ENCODE data around the gene OTULIN.

The OTULIN gene

DNA sequence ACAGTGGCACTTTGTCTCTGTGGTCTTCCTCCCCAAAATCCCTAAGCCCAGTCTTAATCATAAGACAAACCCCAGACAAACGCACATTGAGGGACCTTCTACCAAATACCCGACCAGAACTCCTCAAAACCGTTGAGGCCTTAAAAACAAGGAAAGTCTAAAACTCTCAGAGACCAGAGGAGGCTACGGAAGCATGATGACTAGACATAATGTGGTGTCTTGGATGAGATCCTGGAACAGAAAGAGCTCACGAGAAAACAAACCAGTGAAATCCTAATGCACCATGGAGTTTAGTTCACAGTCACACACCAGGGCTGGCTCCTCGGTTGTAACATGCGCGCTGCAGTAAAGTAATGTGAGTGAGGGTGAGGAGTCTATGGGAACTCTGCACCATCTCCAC lies 58.4 kb downstream of the OTULIN start:
- no peak for DNase-seq

DNA sequence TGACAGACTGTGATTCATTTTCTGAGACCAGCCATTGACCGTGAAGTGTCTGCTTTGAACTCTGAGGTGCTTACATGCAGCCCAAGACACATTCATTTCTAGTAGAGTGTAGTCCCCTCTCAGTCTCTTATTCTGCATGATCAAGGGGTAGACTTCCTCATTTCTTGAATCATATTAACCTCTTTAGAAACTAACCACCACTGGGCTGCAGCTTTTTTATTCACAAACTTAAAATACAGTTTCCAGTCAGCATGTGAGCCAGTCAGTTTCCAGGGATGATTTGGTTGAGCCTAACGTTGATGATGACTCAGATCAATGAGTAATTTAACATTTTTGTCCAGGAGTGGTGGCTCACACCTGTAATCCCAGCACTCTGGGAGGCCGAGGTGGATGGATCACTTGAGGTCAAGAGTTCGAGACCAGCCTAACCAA lies 59.2 kb downstream of the OTULIN start:
- no peak for DNase-seq

DNA sequence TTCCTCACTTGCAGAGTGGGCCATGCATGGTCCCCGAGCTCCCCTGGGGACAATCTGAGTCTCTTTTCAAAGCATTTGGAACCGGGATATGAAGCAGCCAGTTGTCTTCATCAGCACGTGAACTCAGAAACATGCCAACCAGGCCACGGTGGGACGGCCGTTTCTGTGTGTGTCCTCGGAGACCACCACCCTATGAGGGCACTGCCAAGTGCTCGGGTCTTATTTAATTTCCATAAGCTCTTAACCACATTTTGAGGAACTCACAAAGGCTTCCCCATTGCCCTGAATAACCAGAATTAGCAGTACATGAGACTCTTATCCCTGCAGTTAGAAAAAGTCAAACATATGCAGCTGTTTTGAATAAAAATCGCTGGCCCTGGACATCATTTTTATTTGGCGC lies 60.1 kb downstream of the OTULIN start:
- DNase-seq = no peak

DNA sequence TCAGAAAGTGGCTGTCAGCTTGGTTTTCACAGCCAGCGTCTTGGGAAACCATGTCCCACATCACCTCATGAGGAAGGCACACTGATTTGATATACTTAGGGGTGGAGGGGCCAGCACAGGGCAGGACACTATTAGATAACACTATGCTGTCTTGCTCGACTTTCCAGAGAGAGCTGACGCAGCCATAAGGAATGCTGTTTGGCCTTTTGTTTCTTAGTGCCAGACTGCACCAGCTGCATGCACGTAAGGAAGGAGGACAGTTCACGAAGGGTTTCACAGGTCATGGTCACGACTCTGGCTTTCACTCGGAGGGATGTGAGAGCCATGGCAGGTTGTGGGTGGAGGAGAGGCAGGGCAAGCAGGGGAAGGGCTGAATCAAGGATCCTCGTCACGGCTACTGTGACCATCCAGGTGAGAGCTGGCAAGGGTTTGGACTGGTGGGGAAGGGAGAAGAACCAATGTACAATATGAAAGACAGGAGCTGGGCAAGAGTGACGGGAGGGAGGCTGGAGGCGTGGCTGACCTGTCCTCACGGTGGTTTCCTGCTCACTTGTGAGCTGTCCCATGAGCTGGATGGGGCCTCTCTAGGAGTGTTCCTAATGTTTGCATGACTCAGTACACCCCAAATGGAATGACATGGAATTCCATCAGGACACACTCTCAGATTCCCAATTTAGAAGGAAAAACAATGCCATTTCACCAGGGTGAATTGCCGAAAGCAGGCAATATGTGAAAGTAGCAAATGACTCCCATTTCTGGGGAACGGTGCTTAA lies 61.7 kb downstream of the OTULIN start:
- peak; percentile 56 for DNase-seq

DNA sequence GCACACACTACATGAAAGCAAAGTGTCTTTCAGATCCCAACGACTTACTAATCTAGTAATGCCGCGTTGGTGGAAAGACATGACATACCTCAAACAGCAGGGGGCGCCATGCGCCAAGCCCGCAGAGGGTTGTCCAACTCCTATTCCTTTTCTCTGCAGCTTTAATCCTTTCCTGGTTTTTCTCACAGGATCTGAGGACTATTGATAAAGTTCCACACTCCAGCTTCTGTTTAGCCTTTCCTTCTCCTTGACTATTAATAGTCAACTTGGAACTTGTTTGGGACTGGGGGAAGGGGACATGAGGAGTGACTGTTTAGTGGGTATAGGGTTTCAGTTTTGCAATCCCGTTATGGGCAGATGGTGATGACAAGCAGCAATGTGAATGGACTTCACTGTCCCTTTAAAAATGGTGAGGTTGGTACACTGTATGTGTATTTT lies 62.9 kb downstream of the OTULIN start:
- peak; percentile 48 for DNase-seq

DNA sequence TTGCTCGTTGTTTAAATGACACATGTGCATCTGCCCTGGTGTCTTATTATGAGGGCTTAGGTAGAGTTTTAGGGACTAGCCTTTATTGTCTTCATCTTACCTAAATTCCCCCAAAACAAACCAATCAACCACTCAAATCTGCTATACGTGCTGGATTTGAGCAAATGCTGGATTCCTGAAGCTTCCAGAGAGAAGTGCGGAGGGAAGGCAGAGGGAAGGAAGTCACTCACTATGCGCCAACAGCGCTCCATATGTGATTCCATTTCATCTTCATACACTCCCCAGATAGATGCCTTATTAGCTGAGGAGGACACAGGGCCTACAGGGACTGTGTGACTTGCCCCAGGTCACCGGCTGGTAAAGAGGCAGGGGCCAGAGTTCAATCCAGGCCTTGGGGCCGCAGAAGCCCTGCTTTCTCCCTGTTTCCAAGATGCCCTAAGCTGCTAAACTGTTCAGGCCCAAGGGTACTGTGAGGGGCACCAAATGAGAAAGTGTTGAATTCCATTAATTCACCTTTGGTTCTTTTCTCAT lies 63.5 kb downstream of the OTULIN start:
- no peak for DNase-seq

DNA sequence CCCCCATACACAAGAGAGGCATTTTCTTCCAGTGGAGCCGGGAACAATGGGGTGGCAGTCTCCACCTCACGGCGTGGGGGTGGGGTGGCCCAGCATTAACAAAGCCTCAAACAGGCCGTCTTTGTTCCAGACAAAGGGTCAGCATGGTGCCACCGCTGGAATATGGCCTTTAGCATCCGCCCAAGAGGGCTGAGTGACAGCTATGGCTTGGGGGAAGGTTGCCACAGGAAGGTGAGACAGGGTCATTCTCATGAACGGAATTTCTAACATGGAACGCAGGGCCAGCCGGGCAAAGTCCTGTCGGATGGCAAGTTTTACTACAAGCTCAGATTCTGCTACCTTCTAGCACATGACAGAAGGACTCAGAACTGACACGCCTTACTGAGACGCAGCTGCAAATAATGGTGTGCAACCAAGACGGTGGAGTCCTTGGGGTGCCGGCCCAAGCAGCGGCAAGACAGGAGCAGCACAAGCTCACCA lies 64.0 kb downstream of the OTULIN start:
- no peak for DNase-seq

DNA sequence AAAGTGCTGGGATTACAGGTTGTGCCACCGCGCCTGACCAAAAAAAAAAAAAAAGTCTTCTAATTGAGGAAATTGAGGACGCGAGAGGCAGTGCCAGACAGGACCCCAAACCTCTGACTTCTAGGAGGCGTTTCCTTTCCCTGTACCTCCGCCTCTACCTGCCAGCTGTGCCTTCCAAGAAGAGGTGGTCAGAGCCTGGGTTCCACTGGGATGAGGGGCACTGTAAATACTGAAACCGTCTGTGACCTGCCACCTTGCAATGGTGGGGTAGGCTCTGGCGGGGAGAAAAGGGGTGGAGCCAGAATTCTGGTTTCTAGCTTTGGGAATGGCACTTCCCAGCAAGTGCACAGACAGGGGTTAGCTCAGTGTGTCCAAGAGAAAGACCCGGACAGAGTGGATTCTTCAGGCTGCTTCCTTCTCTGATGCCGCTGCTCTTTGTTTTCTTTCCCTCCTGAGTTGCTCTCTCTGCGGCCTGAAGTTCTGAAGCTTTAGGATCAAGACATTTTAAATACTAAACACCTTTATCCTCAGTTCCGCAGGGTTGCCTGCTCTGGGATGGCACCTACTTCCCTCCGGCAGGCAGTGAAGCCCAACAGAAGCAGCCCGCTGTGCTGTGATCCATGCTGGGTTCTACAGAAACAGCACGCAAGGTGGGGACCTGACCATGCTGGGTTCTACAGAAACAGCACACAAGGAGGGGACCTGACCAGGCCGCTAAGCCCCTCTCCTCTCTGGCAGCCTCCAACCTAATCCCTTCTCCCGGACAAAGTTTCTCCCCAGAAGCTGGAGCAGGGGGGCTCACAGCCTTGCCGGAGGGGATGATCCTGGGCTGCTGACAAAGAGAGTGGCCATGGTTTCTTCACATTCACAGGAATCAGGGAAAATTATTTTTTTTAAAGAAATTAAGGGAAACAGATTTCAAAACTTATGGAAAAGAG lies 65.2 kb downstream of the OTULIN start:
- no peak for DNase-seq

DNA sequence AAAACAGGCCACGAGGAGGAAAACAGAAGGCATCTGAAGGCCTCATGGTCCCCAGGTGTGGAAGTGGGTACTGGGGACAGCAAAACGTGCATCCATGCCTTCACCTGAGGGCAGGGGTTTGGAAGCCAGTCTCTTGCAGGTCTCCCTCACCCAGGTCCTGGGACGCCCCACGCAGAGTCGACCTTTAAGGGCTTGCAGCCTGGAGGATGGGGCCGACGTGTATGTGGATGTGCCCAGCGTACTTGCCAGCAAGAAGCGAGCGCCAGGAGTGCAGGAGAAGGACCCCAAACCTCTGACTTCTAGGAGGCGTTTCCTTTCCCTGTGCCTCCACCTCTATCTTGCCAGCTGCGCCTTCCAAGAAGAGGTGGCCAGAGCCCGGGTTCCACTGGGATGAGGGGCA lies 65.9 kb downstream of the OTULIN start:
- DNase-seq = no peak

DNA sequence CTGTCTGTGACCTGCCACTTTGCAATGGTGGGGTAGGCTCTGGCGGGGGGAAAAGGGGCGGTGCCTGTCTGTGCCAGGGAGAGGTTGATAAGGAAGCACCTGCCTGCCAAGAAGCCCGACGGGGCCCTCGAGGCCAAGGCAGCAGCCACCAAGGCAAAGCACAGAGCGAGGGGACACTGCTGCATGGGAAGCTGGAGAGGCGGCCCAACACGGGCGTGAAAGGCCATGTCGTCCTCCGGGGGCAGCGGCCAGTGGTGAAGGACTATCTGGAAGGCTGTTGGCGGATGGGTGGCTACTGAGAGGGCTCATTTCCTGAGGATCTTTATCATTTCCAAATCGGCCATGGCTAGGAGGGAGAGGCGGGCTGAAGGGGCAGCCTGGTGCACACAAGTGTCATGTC lies 66.4 kb downstream of the OTULIN start:
- DNase-seq = no peak

DNA sequence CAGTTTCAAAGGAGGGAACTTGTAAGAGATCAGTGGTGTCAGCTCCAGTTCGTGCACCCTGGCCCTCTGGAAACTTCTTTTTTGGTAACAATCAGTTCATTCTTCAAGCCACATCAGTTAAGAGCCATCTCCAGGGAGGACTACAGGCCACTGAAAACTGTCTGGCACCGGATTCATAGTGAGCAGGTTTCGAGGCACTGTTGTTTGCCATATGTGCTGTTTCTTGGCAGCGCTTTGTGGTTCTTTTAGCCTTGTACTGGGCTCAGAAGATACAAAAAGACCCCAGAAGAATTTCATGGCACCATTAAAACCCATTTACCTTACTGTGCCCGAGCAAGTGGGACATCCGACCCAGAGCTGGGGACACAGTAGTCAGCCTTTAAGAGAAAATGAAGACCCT lies 68.5 kb downstream of the OTULIN start:
- DNase-seq = no peak

DNA sequence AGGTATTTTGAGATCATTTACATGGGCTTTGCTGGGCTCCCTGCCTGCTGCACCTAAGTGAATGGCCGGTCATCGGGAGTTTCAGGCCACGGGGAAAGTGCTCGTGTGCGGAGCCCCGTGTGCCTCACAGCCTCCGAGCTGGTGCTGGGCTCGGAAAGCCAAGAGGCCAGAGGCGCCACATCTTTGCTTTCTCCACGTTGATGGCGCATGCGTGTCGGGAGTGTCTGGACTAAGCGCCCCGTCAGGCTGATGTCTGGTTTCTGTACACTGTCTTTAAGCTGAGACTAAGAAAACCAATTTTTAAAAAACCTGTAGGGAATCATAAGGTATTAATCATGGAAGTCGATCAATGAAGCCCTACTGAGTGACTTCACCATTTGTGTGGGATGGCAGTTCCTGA lies 69.1 kb downstream of the OTULIN start:
- DNase-seq = no peak

DNA sequence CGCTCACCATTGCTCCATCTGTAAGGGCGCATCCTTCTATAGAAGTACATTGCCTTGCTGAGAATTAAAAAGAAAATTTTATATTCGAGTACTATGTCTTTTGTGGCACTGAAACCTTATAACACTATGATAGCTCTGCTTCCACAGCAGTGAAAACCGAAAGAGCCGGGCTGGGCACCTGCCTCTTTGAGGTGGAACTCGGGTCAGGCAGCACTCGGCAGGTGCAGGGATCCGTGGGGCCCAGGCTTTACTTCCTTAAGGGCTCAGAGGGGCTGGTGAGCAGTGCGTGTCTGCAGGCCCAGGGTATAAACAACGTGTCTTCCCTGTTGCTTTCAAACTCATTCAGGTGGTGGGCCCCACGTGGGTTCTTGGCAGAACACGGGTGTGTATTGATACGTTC lies 69.9 kb downstream of the OTULIN start:
- DNase-seq = no peak

DNA sequence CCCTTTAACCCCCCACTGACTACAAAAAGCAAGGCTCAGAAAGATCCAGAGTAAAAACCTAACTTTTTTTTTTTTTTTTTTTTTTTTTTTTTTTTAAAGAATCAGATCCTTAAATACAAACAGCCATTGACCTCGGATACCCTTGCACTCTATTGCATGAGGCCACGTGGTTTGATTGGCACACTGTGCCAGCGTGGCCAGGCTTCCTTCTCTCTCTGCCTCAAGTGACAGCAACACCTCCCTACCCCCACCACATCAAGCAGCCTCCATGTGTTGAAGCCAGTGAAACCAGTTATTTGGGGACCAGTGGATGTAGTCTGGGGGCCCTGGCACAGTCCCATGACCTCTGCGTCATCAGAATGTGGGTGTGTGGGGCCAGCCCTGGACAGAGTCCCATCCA lies 71.4 kb downstream of the OTULIN start:
- DNase-seq = no peak

DNA sequence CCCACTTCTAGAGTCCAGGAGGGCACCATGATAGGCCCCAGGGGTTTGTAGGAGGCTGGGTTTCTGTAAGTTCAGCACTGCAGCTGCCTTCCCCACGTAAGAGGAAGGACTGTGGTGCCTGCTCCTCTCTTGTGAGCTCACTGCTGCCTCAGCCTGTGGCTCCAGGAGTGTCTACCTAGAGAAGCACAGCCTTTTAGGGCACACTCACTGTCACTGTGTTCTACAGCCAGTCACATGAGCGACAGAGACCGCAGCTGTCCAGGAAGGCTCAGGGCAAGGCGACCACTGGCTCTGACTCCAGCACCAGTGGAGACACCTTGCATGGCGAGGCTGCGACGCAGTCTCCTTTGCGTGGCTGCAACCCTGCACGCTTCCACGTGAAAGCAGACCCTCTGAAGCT lies 72.8 kb downstream of the OTULIN start:
- no peak for DNase-seq

DNA sequence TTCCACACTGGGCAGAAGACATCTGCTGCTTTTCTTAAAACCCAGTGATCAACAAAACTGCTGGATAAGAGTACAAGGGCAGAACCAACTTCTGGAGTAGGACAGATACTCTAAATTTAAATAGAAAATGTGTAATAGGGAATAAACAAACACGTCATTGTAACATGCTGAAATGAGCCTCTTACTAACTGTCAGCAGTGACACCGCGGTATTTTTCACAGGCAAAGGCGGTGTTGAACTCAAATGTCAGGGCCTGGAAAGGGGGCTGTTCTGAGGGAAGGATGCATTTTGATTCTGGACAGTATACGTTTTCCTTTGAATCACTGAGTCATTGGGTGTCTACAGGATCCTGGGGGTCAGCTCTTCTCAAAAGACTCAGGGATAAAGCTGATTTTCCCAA lies 73.5 kb downstream of the OTULIN start:
- DNase-seq = no peak

DNA sequence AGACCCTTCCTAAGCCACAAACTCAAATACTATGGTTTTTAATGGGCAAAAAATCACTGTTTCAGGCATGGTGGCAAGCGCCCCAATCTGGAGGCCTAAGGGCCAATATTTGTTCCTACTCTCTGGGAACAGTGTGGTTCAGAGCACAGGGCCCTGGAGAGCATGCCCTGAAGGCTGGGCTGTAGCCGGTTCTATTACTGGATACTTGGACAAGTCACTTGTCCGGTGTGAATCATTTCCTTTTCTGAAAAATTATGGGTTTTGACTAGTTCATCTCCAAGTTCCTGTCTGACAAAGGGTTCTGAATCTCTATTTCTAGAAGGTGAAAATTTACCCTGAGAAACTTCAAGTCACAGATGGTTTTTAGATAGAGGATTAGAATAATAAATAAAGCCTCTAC lies 75.0 kb downstream of the OTULIN start:
- peak; percentile 32 for DNase-seq

DNA sequence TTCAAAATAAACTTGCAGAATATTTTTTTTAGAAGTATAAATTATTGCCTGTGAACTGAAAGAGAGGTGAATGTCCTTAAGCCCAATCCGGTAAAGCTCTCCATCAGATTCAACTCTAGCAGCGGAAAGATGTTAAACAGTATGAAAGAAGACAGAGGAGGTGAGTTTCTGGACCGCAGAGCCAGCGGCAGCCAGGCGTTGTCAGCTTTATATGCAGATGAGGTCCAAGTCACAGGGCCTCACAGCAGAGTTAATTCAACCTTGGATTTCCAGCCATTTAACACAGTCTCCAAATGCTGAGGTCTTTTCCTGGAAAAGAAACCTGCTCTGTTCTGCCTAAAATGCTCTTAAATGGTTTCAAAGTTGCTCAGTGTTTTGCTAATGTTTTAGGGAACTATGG lies 75.5 kb downstream of the OTULIN start:
- DNase-seq = no peak

DNA sequence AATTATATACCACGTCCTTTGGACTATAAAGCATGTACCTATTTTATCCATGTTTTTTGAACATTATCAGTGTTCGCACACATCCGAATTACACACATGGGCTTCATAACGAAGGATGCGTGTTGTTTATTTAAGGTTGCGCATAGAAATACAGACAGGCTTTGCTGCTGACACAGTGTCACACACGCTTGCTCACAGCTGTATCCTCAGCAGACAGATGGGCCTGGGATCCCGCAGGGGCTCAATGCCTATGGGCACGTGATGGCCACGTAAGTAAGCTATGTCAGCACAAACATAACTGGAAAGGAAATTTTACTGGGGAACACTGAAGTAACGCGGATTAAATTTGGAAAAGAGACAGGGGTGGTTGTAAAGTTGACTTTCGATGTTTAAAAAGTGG lies 76.6 kb downstream of the OTULIN start:
- DNase-seq = no peak

DNA sequence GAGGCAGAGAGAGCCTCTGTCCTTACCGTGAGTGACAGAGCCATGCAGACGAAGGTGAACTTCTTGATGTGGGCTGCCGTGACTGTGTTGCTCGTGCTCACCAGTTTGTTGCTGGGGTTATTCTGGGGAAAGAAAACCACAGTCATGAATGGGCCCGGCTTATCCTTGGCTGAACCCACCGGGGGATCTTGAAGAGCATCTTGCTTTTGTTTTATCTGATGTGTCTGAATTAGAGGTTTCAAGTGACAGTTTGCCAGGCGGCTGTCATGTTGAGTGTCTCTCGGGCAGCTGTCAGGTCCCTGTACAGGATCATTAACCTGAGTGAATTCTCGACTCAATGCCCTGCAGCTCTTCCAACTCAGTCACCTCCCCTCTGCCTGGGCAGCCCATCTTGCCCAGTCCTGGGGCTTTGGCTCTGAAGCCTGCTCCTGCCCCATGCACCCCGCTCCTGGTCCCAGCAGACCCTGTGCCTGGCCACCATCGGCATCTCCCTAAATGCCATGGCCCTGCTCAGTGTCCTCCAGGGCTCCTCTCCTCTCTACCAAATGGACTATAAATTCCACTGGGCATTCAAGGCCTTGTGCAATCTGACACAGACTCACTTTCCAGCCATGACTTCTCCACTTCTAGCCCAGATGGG lies 77.4 kb downstream of the OTULIN start:
- no peak for DNase-seq

DNA sequence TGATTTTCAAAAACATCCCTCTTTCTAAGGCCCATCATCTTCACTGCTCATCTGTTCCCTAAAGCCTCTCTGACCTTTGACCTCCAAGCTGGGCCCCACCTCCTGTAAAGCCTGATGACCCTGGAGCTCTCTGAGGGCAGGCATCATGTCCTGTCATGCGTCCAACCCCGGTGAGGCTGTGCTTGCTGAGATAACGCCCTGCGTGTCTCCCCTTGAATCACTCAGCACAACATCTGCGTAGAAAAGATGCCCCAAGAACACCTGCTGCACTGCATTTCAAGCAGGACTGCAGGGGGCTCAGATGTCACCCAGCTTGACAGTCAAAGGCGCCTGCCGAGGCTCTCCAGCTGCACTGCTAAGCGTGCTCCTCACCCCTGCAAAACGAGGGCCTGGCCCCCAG lies 78.0 kb downstream of the OTULIN start:
- no peak for DNase-seq

DNA sequence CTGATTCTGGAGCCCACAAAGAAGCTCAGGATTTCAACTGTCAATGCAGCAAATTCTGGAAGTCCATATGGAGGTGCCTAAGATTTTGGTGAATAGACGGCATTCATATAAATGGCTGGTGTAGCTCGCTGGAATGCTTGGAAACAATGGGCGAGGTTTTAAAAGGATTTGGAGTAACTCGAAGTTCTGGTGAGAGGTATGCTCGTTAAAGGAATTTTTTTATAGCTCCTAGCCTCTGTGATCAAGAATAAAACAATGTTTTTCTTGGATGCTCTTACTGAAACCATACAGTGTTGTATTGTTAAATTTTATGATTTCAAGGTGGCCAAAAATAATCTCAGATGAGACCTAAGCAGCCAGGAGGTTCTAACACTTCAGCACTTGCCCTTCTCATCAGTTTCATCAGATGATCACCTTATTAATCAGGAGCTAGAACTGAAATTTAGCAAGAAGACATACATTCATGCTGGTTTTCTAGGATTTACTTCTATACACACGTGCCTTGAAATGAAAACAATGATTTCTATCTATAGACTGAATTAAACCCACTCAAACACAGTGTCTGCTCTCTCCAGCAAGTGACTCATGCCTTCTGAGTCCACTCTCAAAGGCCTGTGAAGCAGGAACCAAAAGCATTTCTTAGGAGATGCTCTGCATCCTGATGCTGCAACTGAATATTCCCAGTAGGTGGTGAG lies 79.2 kb downstream of the OTULIN start:
- no peak for DNase-seq

Data from NCI-H226 (cell line).